ENCODE measurements around the gene METTL6.

- no peak for TF ChIP-seq CTCF (IDR thresholded peaks at IDR 0.05)
- no peak for TF ChIP-seq POLR2A (IDR thresholded peaks at IDR 0.05)
These were observed 54.4 kb downstream of the METTL6 start for GRCh38 chr3:15372918-15373317.
